ENCODE results near the gene S100A6. TPM values are rescaled to one million over a fixed set of nuclear protein-coding genes. Genes with fewer than 3 reads are reported as not detected.

S100A6 gene
- total and polyA plus RNA-seq, 4 donors: 5.7 to 124 (median 28.7) TPM

DNA sequence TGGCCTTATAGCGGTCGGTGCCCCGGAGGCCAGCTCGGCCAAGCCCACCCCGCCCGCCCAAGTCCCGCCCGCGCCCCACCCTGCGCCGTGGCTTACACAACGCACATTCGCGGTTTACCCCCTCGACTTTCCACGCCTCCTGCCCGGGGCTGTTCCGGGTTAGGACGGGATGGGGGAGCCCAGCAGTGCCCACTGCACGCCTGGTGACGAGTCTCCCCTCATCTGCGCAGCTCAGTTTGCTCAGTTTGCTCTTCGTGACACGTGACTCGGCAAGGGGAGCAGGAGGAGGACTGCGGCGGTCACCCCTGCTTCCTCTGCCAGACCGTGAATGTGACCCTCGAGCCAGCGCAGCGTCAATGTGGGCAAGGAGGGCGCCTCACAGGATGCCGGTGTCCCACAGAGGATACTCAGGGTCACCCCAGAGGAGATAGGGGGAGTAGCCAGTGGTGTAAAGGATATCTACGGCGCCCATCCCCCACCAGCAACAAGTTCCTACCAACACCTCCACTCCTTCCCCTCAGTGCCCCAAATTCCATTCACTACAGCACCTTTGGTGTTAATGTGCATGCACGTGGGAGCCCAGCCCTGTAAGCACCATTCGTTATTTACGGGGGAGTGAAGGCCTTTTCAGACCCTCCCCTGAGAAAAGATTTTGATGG, 350 bp upstream of the S100A6 start:
- Histone ChIP-seq H3K4me3 (ENCODE audit: low read depth in 1 of 3, low read length in 3 of 3) (peak overlapping the region in 1 of 3 donors; percentile 32), H3K9ac (ENCODE audit: low read depth in 1 of 2, low read length in 2 of 2) (peak overlapping the region in 1 of 2 donors; percentile 0), H3K9me3 (ENCODE audit: control insufficient read depth in 4 of 4, low read length in 3 of 4) (no peaks in the 10 kb centered on the region), H3K27ac (ENCODE audit: low read depth in 1 of 2, low read length in 2 of 2) (peak overlapping the region; percentile 74 to 87), H3K36me3 (ENCODE audit: control insufficient read depth in 4 of 4, insufficient read depth in 3 of 4, low read depth in 1 of 4, low read length in 3 of 4) (no peaks in the 10 kb centered on the region), H3K27me3 (ENCODE audit: control insufficient read depth in 4 of 4, insufficient read depth in 4 of 4, low read length in 3 of 4) (peaks cover 0 to 6% (median 4%) of the 10 kb centered on the region in 4 donors), H3K4me1 (ENCODE audit: control insufficient read depth in 4 of 4, insufficient read depth in 4 of 4, low read length in 3 of 4) (peaks cover 0 to 4% (median 2%) of the 10 kb centered on the region in 4 donors)
- peak; percentile 56 for DNase-seq (ENCODE audit: low spot score)
- 3% methylated on average over 38 of the region's 38 CpGs for WGBS
- TF ChIP-seq SP1 (IDR thresholded peaks at IDR 0.05) (no peak), GABPA (IDR thresholded peaks at IDR 0.05 in 1 of 2, conservative IDR thresholded peaks at IDR 0.05 in 1 of 2) (no peak), NR2F2 (IDR thresholded peaks at IDR 0.05) (peak; percentile 52), JUND (IDR thresholded peaks at IDR 0.05) (no peak), HNF4A (conservative IDR thresholded peaks at IDR 0.05) (no peak), YY1 (IDR thresholded peaks at IDR 0.05) (no peak), EGR1 (IDR thresholded peaks at IDR 0.05; ENCODE audit: low read depth in 2 of 2) (no peak)
- TF ChIP-seq, protein P1, sequence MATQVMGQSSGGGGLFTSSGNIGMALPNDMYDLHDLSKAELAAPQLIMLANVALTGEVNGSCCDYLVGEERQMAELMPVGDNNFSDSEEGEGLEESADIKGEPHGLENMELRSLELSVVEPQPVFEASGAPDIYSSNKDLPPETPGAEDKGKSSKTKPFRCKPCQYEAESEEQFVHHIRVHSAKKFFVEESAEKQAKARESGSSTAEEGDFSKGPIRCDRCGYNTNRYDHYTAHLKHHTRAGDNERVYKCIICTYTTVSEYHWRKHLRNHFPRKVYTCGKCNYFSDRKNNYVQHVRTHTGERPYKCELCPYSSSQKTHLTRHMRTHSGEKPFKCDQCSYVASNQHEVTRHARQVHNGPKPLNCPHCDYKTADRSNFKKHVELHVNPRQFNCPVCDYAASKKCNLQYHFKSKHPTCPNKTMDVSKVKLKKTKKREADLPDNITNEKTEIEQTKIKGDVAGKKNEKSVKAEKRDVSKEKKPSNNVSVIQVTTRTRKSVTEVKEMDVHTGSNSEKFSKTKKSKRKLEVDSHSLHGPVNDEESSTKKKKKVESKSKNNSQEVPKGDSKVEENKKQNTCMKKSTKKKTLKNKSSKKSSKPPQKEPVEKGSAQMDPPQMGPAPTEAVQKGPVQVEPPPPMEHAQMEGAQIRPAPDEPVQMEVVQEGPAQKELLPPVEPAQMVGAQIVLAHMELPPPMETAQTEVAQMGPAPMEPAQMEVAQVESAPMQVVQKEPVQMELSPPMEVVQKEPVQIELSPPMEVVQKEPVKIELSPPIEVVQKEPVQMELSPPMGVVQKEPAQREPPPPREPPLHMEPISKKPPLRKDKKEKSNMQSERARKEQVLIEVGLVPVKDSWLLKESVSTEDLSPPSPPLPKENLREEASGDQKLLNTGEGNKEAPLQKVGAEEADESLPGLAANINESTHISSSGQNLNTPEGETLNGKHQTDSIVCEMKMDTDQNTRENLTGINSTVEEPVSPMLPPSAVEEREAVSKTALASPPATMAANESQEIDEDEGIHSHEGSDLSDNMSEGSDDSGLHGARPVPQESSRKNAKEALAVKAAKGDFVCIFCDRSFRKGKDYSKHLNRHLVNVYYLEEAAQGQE (IDR thresholded peaks at IDR 0.05): no peak

DNA sequence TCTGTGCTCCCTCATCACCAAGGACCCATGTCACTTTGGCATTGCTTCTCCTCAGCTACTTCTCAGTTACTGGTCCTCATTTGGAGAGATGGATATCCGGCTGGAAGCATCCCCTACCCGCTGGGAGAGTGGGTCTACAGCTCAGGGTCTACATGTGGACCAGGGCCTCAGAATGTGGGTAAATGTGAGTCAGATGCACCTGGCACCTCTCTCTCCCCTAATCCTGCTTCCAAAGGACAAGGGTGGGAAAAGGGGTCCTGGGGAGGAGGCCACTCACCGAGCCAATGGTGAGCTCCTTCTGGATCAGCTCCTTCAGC, 908 bp downstream of the S100A6 start:
- TF ChIP-seq HNF4G (IDR thresholded peaks at IDR 0.05) (no peak), JUND (IDR thresholded peaks at IDR 0.05) (no peak), SP1 (IDR thresholded peaks at IDR 0.05) (no peak), NR2F2 (IDR thresholded peaks at IDR 0.05) (no peak), TAF1 (conservative IDR thresholded peaks at IDR 0.05) (no peak), HNF4A (conservative IDR thresholded peaks at IDR 0.05) (no peak), GABPA (IDR thresholded peaks at IDR 0.05 in 1 of 2, conservative IDR thresholded peaks at IDR 0.05 in 1 of 2) (no peak), FOXA1 (IDR thresholded peaks at IDR 0.05) (no peak)
- TF ChIP-seq, protein P2, sequence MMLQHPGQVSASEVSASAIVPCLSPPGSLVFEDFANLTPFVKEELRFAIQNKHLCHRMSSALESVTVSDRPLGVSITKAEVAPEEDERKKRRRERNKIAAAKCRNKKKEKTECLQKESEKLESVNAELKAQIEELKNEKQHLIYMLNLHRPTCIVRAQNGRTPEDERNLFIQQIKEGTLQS (IDR thresholded peaks at IDR 0.05): no peak
- TF ChIP-seq, protein P3, sequence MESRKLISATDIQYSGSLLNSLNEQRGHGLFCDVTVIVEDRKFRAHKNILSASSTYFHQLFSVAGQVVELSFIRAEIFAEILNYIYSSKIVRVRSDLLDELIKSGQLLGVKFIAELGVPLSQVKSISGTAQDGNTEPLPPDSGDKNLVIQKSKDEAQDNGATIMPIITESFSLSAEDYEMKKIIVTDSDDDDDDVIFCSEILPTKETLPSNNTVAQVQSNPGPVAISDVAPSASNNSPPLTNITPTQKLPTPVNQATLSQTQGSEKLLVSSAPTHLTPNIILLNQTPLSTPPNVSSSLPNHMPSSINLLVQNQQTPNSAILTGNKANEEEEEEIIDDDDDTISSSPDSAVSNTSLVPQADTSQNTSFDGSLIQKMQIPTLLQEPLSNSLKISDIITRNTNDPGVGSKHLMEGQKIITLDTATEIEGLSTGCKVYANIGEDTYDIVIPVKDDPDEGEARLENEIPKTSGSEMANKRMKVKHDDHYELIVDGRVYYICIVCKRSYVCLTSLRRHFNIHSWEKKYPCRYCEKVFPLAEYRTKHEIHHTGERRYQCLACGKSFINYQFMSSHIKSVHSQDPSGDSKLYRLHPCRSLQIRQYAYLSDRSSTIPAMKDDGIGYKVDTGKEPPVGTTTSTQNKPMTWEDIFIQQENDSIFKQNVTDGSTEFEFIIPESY (IDR thresholded peaks at IDR 0.05): no peak
- H3K27ac ChIP-seq (ENCODE audit: low read depth in 1 of 2, low read length in 2 of 2): peak overlapping the region; percentile 74 to 87
- no peak overlapping the region for H3K9ac ChIP-seq (ENCODE audit: low read depth in 1 of 2, low read length in 2 of 2)

More for the DNA sequence above, 908 bp downstream of the S100A6 start:
- no peak for DNase-seq (ENCODE audit: low spot score)
- peak overlapping the region in 1 of 3 donors; percentile 13 for H3K4me3 ChIP-seq (ENCODE audit: low read depth in 1 of 3, low read length in 3 of 3)
- H3K27me3 ChIP-seq (ENCODE audit: control insufficient read depth in 4 of 4, insufficient read depth in 4 of 4, low read length in 3 of 4): peaks cover 0 to 6% (median 4%) of the 10 kb centered on the region in 4 donors
- peaks cover 0 to 4% (median 2%) of the 10 kb centered on the region in 4 donors for H3K4me1 ChIP-seq (ENCODE audit: control insufficient read depth in 4 of 4, insufficient read depth in 4 of 4, low read length in 3 of 4)
- H3K36me3 ChIP-seq (ENCODE audit: control insufficient read depth in 4 of 4, insufficient read depth in 3 of 4, low read depth in 1 of 4, low read length in 3 of 4): no peaks in the 10 kb centered on the region
- no peaks in the 10 kb centered on the region for H3K9me3 ChIP-seq (ENCODE audit: control insufficient read depth in 4 of 4, low read length in 3 of 4)
- 88% methylated on average over 3 of the region's 3 CpGs for WGBS

Measured in liver (tissue), 9 donors.